Liver (tissue), 2 donors: ENCODE data around the gene SPECC1.

ENCODE experiments used
- RAD21 ChIP-seq, 2 donors: IDR thresholded peaks; 2 replicates each; pipeline ENCODE4 v1.6.1; 2016; ENCODE audit warnings: antibody characterized with exemption in 2 of 2, mild to moderate bottlenecking in 2 of 2
- REST ChIP-seq: IDR thresholded peaks from 2 replicates; pipeline ENCODE4 v1.6.1; 2016; ENCODE audit warnings: antibody characterized with exemption, mild to moderate bottlenecking
- donor health status: healthy.

GRCh38 chr17:19973156-19973555 is 36.0 kb upstream of the SPECC1 start:
- TF ChIP-seq REST (no peak), RAD21 (IDR thresholded peaks at IDR 0.05) (no peak)
